T-helper 2 cell treated with Interferon-gamma antibody and Interleukin-4, amounts not matched to agents 5 μg/mL and 100 μg/mL, for 36 hours (primary cell): ENCODE measurements around the gene HMG20A.

Source experiments
- DNase-seq: peaks from one replicate; pipeline ENCODE4 v3.0.0; 2021; ENCODE audit warnings: low spot score
- H3K27ac Mint-ChIP-seq: one replicate; pipeline ENCODE4 v1.8.0; 2021; ENCODE audit warnings: mild to moderate bottlenecking, mixed read lengths
- H3K27me3 Mint-ChIP-seq: one replicate; pipeline ENCODE4 v1.8.0; 2021; ENCODE audit warnings: low read depth, mixed read lengths
- H3K36me3 Mint-ChIP-seq: one replicate; pipeline ENCODE4 v1.8.0; 2021; ENCODE audit warnings: low read depth, mixed read lengths
- H3K4me1 Mint-ChIP-seq: one replicate; pipeline ENCODE4 v1.8.0; 2021; ENCODE audit warnings: low read depth, mixed read lengths
- H3K4me3 Mint-ChIP-seq: one replicate; pipeline ENCODE4 v1.8.0; 2022; ENCODE audit warnings: mild to moderate bottlenecking, moderate library complexity, mixed read lengths
- H3K9me3 Mint-ChIP-seq: one replicate; pipeline ENCODE4 v1.8.0; 2021; ENCODE audit warnings: mixed read lengths

The HMG20A gene

DNA sequence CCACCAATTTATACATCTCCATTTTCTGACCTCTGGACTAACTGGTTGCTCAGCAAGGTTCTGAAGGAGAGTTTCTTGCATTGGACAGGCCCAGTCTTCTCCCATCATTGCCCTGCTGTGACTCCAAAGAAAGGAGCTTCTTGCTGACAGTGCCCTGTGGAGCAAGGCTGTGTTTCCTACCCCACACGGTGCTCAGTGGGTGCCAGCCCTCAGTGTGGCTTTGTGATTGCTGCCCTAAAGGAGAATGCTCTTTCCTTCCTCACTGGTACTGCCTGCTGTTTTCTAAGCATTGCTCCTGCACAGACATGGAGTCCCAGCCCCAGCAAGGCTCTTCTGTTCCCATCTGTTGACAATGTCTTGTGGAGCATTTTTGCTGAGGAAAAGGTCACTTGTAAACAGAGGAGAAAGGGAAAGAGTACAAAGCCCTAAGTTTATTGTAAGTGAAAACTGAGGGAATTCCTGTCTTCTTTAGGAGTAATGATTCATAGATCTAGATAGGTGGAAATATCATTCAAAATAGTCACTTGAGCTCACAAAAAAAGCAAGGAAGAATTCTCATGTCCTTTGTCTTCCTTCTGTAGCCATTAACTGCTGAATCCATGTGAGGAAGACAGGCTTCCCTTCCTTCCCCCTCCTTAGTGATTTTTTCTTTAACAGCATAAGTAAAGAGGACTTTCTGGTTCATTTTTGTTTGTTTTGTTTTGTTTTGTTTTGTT lies 62.9 kb downstream of the HMG20A start:
- H3K27ac Mint-ChIP-seq, result no peak overlapping the region
- H3K4me1 Mint-ChIP-seq, result peaks cover 13% of the 10 kb centered on the region
- DNase-seq, result no peak
- H3K9me3 Mint-ChIP-seq, result no peaks in the 10 kb centered on the region
- H3K4me3 Mint-ChIP-seq, result no peak overlapping the region
- no peaks in the 10 kb centered on the region for H3K27me3 Mint-ChIP-seq
- H3K36me3 Mint-ChIP-seq, result peaks cover 30% of the 10 kb centered on the region

GRCh38 chr15:77484994-77485393 lies 64.3 kb downstream of the HMG20A start:
- Mint-ChIP-seq H3K27me3 (no peaks in the 10 kb centered on the region), H3K9me3 (no peaks in the 10 kb centered on the region), H3K27ac (no peak overlapping the region), H3K36me3 (peaks cover 20% of the 10 kb centered on the region), H3K4me3 (no peak overlapping the region), H3K4me1 (peaks cover 6% of the 10 kb centered on the region)
- DNase-seq, result no peak

DNA sequence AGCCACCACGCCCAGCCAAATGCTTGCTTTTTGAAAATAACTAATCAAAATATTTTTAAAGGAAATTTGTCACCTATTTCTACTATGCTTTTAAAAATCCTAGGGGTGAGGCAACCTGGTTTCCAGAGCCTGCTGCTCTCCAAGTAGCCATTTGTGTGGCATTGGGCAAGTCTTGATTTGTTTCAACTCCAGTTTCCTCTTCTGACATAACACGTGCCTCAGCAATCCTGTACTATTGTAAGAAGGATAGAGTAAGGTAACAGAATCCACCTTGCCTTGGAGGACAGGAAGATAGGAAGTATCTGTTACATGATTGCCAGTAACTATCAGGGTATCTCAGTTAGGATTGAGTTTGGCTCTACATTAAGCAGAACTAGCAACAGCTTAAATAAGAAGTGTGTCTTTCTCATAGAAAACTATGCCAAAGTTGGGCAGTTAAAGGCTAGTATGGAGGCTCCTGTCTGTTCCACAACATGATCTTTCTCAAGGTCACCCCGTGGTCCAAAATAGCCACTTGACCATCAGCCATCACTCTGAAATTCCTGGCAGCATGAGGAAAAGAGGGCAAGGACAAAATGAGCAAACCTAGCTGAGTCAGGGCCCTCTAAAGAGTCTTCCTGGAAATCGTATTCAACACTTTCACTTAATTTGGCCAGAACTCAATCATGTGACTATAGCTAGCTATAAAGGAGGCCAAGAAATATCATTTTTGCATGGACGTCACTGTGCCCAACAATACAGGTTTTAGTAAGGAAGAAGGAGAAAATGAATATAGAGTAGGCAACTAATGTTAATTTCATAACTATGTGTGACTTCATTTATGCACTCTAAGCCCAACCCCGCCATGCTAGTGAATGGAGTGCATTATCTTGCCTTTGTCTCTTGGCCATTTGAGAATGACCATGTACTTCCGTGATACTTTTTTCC lies 66.1 kb downstream of the HMG20A start:
- H3K9me3 Mint-ChIP-seq, result no peaks in the 10 kb centered on the region
- no peak overlapping the region for H3K4me3 Mint-ChIP-seq
- H3K27me3 Mint-ChIP-seq, result no peaks in the 10 kb centered on the region
- H3K27ac Mint-ChIP-seq, result no peak overlapping the region
- peaks cover 6% of the 10 kb centered on the region for H3K4me1 Mint-ChIP-seq
- H3K36me3 Mint-ChIP-seq, result peaks cover 22% of the 10 kb centered on the region
- DNase-seq, result no peak

DNA sequence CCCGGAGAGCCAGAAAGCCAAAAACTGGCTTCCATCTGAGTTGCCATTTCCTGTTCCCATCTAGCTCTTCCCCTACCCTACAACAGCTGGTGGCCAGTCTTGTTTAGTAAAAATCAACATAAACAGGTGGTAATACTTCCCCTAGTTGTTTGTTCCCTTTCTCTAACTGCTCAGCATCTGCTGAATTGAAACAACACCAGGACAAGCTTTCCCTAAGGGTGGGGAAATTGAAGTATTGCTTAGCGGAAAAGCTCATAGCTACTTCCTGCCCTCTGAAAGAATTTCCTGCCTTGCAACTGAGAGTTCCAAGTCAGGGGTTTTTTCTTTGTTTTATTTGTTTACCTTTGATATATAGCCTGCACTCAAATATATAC lies 66.8 kb downstream of the HMG20A start:
- H3K4me1 Mint-ChIP-seq, result peaks cover 6% of the 10 kb centered on the region
- H3K9me3 Mint-ChIP-seq, result no peaks in the 10 kb centered on the region
- H3K4me3 Mint-ChIP-seq, result no peak overlapping the region
- H3K27me3 Mint-ChIP-seq, result no peaks in the 10 kb centered on the region
- H3K27ac Mint-ChIP-seq, result no peak overlapping the region
- no peak for DNase-seq
- peaks cover 22% of the 10 kb centered on the region for H3K36me3 Mint-ChIP-seq

GRCh38 chr15:77487888-77488287 lies 67.2 kb downstream of the HMG20A start:
- DNase-seq, result no peak
- H3K9me3 Mint-ChIP-seq, result no peaks in the 10 kb centered on the region
- no peak overlapping the region for H3K4me3 Mint-ChIP-seq
- no peaks in the 10 kb centered on the region for H3K27me3 Mint-ChIP-seq
- H3K4me1 Mint-ChIP-seq, result peaks cover 10% of the 10 kb centered on the region
- peaks cover 22% of the 10 kb centered on the region for H3K36me3 Mint-ChIP-seq
- H3K27ac Mint-ChIP-seq, result no peak overlapping the region

- Mint-ChIP-seq H3K4me1 (peaks cover 18% of the 10 kb centered on the region), H3K4me3 (no peak overlapping the region), H3K27me3 (no peaks in the 10 kb centered on the region), H3K9me3 (no peaks in the 10 kb centered on the region), H3K36me3 (peaks cover 13% of the 10 kb centered on the region), H3K27ac (no peak overlapping the region)
- DNase-seq, result no peak
Observed at GRCh38 chr15:77489647-77490046, 69.0 kb downstream of the HMG20A start.

DNA sequence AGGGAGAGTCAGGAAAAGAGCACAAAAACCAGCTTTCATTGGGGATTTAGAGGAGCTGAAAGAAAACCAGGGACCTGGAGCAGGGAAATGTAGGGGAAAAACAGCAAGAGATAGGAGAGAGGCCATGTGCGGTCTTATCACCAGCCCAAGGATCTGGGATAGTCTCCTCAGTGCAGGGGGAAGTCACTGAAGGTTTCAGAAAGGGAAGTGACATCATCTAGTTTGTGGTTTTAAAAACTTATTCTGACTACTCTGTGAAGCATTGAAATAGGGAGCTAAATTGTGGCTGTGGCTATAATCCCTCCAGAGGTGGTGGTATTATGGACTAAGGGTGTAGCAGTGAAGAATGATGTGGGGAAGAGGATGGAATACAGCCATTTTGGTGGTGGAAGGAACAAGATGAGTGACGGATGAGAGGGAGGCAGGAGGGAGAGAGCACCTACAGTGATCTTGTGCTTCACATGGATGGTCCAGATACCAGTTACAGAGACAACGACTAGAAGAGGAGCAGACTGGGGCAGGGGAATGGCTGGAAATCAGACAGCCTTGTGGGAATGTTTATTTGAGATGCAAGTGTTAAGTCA lies 72.7 kb downstream of the HMG20A start:
- Mint-ChIP-seq H3K4me1 (peaks cover 12% of the 10 kb centered on the region), H3K4me3 (no peak overlapping the region), H3K27me3 (no peaks in the 10 kb centered on the region), H3K36me3 (peaks cover 2% of the 10 kb centered on the region), H3K27ac (peak overlapping the region; percentile 3), H3K9me3 (no peaks in the 10 kb centered on the region)
- DNase-seq, result no peak

DNA sequence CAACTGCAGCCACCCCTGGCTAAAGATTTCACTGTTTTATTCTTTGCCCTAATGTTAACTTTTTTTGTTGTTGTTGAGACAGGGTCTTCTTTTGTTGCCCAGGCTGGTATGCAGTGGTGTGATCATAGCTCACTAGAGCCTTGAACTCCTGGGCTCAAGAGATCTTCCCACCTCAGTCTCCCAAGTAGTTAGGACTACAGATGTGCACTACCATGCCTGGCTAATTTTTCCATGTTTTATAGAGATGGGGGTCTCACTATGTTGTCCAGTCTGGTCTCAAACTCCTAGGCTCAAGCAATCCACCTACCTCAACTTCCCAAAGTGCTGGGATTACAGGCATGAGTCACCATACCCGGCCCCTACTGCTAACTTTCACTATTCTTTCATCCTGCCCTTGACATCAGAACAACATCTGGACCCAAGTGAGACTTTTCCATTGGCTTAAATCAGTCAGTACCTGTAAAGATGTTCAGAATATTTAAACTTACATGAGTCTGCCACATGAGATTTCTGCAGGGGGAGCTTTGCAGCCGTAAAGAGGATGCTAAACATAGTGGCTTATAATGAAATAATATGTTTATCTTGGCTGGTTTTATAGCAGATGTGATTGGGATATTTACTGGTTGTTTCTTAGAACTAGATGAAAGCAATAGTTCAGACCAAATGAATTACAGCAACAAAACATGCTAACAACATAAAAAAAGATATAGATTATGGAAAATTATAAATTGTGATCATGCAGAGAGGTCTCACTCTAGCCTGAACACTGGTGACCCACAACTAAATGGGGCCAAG lies 73.6 kb downstream of the HMG20A start:
- Mint-ChIP-seq H3K4me3 (no peak overlapping the region), H3K27me3 (no peaks in the 10 kb centered on the region), H3K4me1 (peaks cover 12% of the 10 kb centered on the region), H3K27ac (no peak overlapping the region), H3K36me3 (peaks cover 2% of the 10 kb centered on the region), H3K9me3 (no peaks in the 10 kb centered on the region)
- no peak for DNase-seq

DNA sequence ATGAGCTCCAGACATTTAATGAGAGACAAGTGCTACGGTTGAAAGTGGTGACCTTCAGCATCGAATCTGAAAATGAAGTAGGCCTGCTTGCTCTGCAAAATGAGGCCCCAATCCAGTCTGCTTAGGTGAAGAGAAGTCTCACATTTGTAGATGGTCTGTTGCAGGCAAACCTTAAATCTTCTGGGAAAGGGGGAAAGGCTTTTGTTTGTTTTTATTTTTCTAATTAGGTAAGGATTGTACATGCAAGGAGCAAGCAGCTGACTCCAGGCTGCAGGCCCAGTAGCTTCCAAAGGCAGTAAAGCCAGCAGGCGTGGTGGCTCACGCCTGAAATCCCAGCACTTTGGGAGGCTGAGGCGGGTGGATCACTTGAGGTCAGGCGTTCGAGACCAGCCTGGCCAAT lies 74.3 kb downstream of the HMG20A start:
- Mint-ChIP-seq H3K4me1 (peaks cover 12% of the 10 kb centered on the region), H3K9me3 (no peaks in the 10 kb centered on the region), H3K27me3 (no peaks in the 10 kb centered on the region), H3K36me3 (peaks cover 2% of the 10 kb centered on the region), H3K27ac (no peak overlapping the region), H3K4me3 (no peak overlapping the region)
- DNase-seq, result no peak

DNA sequence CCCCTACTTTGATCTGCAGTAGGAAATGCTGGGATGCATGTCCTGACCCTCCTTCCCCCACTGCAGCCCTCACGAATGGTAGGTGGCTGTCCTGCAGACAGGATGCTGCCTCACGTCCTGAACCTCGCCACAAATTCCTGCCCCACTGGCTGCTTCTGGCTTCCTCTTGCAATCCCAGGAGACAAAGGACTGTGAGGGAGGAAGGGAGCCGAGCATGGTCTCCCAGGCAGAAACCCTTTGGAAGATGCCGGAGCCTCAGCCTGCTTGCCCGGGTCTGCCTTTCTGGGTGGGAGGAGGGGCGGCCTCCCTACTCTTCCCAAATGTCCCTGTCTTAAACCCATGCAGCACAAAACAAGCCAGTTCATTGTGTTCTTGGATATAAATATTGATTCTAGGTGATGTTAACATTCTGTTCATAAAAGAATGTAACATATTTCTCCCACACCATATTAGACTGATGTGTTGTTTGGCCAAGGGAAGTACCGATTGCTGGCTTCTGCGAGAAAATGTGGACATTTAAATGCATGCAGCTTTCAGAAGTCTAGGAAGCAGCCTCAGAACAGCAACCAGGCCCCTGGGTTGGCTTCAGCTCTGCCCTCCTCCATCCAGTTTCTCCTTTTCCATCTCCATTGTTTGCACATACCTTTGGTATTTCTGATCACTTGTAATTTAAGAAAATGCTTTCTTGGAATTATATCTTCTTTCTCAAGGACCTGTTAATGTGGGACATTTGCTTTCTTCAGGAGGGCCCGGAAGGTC lies 75.3 kb downstream of the HMG20A start:
- H3K36me3 Mint-ChIP-seq, result no peaks in the 10 kb centered on the region
- no peak for DNase-seq
- H3K4me3 Mint-ChIP-seq, result no peak overlapping the region
- H3K27me3 Mint-ChIP-seq, result no peaks in the 10 kb centered on the region
- no peak overlapping the region for H3K27ac Mint-ChIP-seq
- H3K9me3 Mint-ChIP-seq, result no peaks in the 10 kb centered on the region
- peaks cover 12% of the 10 kb centered on the region for H3K4me1 Mint-ChIP-seq

DNA sequence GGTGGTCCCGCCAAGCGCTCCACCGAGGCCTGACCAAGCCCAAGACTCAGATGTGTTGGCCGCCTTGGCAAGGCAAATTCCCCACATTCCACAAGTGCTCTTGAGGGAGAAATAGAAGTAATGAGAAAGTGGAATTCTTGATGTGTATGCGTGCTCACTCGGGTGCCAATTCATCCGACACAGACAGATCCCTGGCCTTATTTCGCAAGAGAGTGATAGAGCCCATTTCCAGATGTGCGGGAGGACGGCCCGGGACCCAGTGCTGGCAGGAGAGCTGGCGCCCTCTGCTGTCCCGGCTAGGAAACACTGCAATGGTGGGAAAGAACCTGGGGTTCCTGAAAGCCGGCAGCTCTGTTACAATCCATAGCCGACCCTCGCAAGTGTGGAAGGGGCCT lies 76.0 kb downstream of the HMG20A start:
- no peak overlapping the region for H3K27ac Mint-ChIP-seq
- H3K4me3 Mint-ChIP-seq, result no peak overlapping the region
- H3K4me1 Mint-ChIP-seq, result peaks cover 12% of the 10 kb centered on the region
- peak; percentile 53 for DNase-seq
- no peaks in the 10 kb centered on the region for H3K27me3 Mint-ChIP-seq
- no peaks in the 10 kb centered on the region for H3K9me3 Mint-ChIP-seq
- no peaks in the 10 kb centered on the region for H3K36me3 Mint-ChIP-seq

- H3K4me1 Mint-ChIP-seq, result peaks cover 12% of the 10 kb centered on the region
- H3K27me3 Mint-ChIP-seq, result no peaks in the 10 kb centered on the region
- no peak overlapping the region for H3K4me3 Mint-ChIP-seq
- H3K9me3 Mint-ChIP-seq, result no peaks in the 10 kb centered on the region
- H3K27ac Mint-ChIP-seq, result no peak overlapping the region
- no peaks in the 10 kb centered on the region for H3K36me3 Mint-ChIP-seq
- DNase-seq, result no peak
Observed at GRCh38 chr15:77497110-77497737, 76.5 kb downstream of the HMG20A start.

GRCh38 chr15:77497942-77498361 lies 77.3 kb downstream of the HMG20A start:
- peaks cover 8% of the 10 kb centered on the region for H3K4me1 Mint-ChIP-seq
- H3K27ac Mint-ChIP-seq, result no peak overlapping the region
- no peak for DNase-seq
- no peaks in the 10 kb centered on the region for H3K27me3 Mint-ChIP-seq
- no peak overlapping the region for H3K4me3 Mint-ChIP-seq
- no peaks in the 10 kb centered on the region for H3K9me3 Mint-ChIP-seq
- no peaks in the 10 kb centered on the region for H3K36me3 Mint-ChIP-seq
